Measurements from ENCODE around the gene LRRC36. TPM values are rescaled to one million over a fixed set of nuclear protein-coding genes. Genes with fewer than 3 reads are reported as not detected.
A peak's percentile ranks its signal among the peaks of the same experiment; 100 is the strongest.

The LRRC36 gene
- total and polyA plus RNA-seq, 8 donors: 1.3 to 16.4 (median 2.4) TPM

DNA sequence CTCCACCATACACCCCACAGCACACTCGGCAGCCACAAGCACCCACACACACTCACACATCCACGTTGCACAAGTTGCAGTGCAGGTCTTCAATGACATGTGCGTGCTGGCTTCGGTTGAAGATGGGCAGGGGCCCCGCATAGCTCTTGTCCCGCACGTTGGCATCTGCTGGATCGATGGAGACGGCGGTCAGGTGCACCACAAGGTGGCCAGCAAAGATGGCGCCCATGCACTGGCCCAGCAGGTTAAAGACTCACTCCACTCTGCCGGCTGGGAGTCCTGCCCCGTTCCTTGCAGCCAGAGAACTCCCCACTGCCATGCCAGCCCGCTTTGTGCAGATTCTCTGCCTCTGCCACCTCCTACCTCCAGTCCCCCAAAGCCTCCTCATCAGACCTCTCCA lies 74.3 kb downstream of the LRRC36 start:
- whole genome bisulfite sequencing, 2 donors: 94 to 98% methylated on average over 14 of the region's 14 CpGs
- TF ChIP-seq, protein P1, sequence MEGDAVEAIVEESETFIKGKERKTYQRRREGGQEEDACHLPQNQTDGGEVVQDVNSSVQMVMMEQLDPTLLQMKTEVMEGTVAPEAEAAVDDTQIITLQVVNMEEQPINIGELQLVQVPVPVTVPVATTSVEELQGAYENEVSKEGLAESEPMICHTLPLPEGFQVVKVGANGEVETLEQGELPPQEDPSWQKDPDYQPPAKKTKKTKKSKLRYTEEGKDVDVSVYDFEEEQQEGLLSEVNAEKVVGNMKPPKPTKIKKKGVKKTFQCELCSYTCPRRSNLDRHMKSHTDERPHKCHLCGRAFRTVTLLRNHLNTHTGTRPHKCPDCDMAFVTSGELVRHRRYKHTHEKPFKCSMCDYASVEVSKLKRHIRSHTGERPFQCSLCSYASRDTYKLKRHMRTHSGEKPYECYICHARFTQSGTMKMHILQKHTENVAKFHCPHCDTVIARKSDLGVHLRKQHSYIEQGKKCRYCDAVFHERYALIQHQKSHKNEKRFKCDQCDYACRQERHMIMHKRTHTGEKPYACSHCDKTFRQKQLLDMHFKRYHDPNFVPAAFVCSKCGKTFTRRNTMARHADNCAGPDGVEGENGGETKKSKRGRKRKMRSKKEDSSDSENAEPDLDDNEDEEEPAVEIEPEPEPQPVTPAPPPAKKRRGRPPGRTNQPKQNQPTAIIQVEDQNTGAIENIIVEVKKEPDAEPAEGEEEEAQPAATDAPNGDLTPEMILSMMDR (IDR thresholded peaks at IDR 0.05): no peak
- H3K9me3 ChIP-seq: no peaks in the 10 kb centered on the region
- peaks cover 17 to 28% (median 25%) of the 10 kb centered on the region in 3 donors for H3K4me1 ChIP-seq
- intact Hi-C loops (cut with DNase I): loop anchor here in 1 of 3 donors (5.0 kb wide), 1 partner anchor 39 kb away; no protein-coding TSS in a partner anchor
- ATAC-seq (no peak), FAIRE-seq (no peak), DNase-seq (peak in 1 of 6 donors; percentile 59)
- no peaks in the 10 kb centered on the region for H3K27me3 ChIP-seq
- no peak overlapping the region for H3K4me3 ChIP-seq
- no peaks in the 10 kb centered on the region for H3K36me3 ChIP-seq
- no peak overlapping the region for H3K27ac ChIP-seq

DNA sequence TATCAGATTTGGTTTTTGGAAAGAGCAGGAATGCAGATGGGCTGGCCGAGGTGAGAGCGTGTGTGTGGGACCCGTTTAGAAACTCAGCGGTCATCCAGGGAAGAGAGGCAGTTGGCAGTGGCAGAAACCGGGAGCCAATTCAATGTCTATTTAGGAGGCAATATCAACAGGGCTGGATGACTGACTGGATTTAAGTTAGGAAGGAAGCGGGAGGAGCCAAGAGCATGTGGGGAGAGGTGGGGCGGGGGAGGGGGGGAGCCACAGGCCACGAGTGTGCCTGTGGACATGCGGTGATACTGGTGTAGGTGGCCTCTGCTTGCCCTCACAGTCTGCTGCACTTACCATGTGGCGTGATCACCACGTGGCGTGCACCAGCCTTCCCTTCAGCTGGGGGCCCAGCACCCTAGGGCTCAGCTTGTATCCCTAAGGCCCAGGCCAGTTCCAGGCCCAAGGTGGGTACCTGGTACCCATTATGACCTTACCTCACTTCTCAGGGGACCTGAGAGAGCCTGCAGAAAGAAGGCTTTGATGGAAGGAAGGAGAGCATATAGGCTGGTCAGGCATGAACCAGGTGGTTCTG lies 77.5 kb downstream of the LRRC36 start:
- peak overlapping the region; percentile 50 to 91 (median 80) for H3K27ac ChIP-seq
- ATAC-seq (peak in 3 of 4 donors; percentile 6 to 35 (median 6)), DNase-seq (no peak), FAIRE-seq (no peak)
- WGBS, 2 donors: 64 to 66% methylated on average over 12 of the region's 12 CpGs
- H3K4me3 ChIP-seq: no peak overlapping the region
- H3K9me3 ChIP-seq: no peaks in the 10 kb centered on the region
- no peaks in the 10 kb centered on the region for H3K36me3 ChIP-seq
- intact Hi-C loops (cut with DNase I): loop anchor here in 1 of 3 donors (5.0 kb wide), 1 partner anchor 42 kb away; no protein-coding TSS in a partner anchor
- TF ChIP-seq, protein P1 (IDR thresholded peaks at IDR 0.05): no peak
- H3K27me3 ChIP-seq: no peaks in the 10 kb centered on the region
- peaks cover 9 to 20% (median 16%) of the 10 kb centered on the region in 3 donors for H3K4me1 ChIP-seq

DNA sequence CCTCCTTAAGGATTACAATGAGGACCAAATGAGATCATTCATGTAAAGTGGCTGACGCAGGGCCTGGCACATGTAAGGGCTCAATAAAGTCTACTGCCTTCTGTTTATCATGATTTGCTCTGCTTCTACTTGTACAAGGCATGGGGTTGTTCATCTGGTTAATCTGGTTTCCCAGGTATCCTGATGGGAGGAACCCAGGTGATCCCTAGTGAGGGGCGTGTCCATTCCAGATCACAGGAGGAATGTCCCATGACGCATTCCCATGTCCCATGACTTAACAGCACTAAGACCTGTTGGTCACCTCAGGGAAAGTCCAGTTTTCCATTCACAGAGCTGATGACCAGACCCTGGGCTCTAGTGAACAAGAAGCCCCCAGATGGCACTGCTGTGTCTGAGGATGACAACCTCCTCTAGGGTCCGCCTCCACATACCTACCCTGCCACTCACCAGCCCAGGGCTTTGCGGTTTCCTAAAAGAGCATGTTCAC lies 78.2 kb downstream of the LRRC36 start:
- H3K36me3 ChIP-seq: no peaks in the 10 kb centered on the region
- peak in 4 of 6 donors; percentile 79 to 88 (median 84) for DNase-seq
- H3K9me3 ChIP-seq: no peaks in the 10 kb centered on the region
- no peak overlapping the region for H3K4me3 ChIP-seq
- peaks cover 9 to 17% (median 16%) of the 10 kb centered on the region in 3 donors for H3K4me1 ChIP-seq
- TF ChIP-seq, protein P1 (IDR thresholded peaks at IDR 0.05): no peak
- WGBS, 2 donors: 38 to 45% methylated on average over 5 of the region's 5 CpGs
- H3K27ac ChIP-seq: peak overlapping the region; percentile 50 to 91 (median 80)
- FAIRE-seq: peak; percentile 41
- H3K27me3 ChIP-seq: no peaks in the 10 kb centered on the region
- intact Hi-C loops (cut with DNase I): loop anchor here in 1 of 3 donors (5.0 kb wide), 1 partner anchor 42 kb away; no protein-coding TSS in a partner anchor
- peak; percentile 88 to 92 (median 90) for ATAC-seq

DNA sequence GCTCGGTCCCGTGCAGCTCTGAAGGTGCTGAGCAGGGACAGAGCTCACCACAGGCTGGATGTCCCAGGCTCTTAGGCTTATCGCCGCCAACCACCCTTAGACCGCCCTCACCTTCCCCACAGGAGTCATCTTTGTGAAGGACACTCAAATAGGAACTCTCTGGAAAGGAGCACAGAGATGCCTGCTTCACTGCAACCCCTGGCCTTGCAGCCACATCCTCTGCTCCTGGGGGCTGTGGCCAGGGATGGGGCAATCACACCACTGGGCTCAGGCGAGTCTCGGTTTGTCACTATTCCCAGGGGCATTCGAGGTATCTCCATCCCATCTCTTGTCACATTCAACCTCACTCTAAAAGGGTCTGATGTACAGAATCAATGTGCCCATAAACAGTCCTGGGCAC lies 78.7 kb downstream of the LRRC36 start:
- Histone ChIP-seq H3K4me3 (no peak overlapping the region), H3K27ac (peak overlapping the region; percentile 50 to 91 (median 80)), H3K9me3 (no peaks in the 10 kb centered on the region), H3K27me3 (no peaks in the 10 kb centered on the region), H3K36me3 (no peaks in the 10 kb centered on the region), H3K4me1 (peaks cover 9 to 16% (median 14%) of the 10 kb centered on the region in 3 donors)
- DNase-seq: no peak
- intact Hi-C loops (cut with DNase I): no loop called here
- no peak for FAIRE-seq
- TF ChIP-seq, protein P1 (IDR thresholded peaks at IDR 0.05): no peak
- ATAC-seq: no peak
- 85 to 87% methylated on average over 8 of the region's 8 CpGs for WGBS, 2 donors

All from pancreas (tissue), 10 donors.